Posterior vena cava (tissue), 2 donors: ENCODE results near the gene B3GNT4. TPM values are rescaled to one million over a fixed set of nuclear protein-coding genes. Genes with fewer than 3 reads are reported as not detected.

Source experiments
- DNase-seq: peaks from one replicate; pipeline ENCODE4 v3.0.0-alpha.2; 2020; ENCODE audit warnings: low spot score
- intact Hi-C, 2 donors: fragments of 100-400 bp; cut with DNase I; formaldehyde crosslinking; loops; one replicate each; pipeline versions ENCODE4 v1.14.1 to v1.14.2; 2022 to 2023
- total RNA-seq, 2 donors: library from RNA; stranded (reverse); fragmentation: NEBNext Ultra II Directional; extraction: Animal tissue kit (Norgen Biotek cat#: 25700); gene quantifications; one replicate each; pipeline ENCODE4 v1.2.1, GENCODE V29; 2021
- donor health status: DM: yes; HTN: yes; CAD: no.
- donor health status: DM: yes; HTN: yes; CAD: no.

The B3GNT4 gene
- total RNA-seq, 2 donors from 2014 or later = 0.10 TPM; not detected in 1

- DNase-seq = peak; percentile 46
- intact Hi-C loops = no loop called here
Measured at GRCh38 chr12:122206111-122206881, 2.8 kb downstream of the B3GNT4 start.

DNA sequence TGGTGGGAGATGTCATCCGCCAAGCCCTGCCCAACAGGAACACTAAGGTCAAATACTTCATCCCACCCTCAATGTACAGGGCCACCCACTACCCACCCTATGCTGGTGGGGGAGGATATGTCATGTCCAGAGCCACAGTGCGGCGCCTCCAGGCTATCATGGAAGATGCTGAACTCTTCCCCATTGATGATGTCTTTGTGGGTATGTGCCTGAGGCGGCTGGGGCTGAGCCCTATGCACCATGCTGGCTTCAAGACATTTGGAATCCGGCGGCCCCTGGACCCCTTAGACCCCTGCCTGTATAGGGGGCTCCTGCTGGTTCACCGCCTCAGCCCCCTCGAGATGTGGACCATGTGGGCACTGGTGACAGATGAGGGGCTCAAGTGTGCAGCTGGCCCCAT is 3.5 kb downstream of the B3GNT4 start:
- intact Hi-C loops = no loop called here
- peak; percentile 67 for DNase-seq

DNA sequence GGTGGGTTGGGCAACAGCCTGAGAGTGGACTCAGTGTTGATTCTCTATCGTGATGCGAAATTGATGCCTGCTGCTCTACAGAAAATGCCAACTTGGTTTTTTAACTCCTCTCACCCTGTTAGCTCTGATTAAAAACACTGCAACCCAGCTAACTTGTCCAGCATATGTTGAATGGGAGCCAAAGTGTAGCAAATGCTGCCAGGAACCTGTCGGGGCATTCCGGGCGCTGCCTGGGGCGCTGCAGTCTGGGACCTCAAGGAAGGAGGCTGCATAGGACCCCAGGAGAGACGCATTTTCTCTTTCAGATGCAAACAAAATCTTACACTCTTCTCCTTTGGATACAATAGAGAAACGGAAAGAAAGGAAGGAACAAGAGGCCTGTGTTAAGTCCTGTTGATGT is 3.9 kb downstream of the B3GNT4 start:
- peak; percentile 24 for DNase-seq
- intact Hi-C loops = no loop called here

- intact Hi-C loops = no loop called here
- peak; percentile 66 for DNase-seq
Measured at GRCh38 chr12:122208073-122208820, 4.7 kb downstream of the B3GNT4 start.

- intact Hi-C loops = no loop called here
Measured at GRCh38 chr12:122215771-122216170, 12.3 kb downstream of the B3GNT4 start.

GRCh38 chr12:122216445-122216844 is 12.9 kb downstream of the B3GNT4 start:
- no peak for DNase-seq
- intact Hi-C loops = no loop called here

More at GRCh38 chr12:122215771-122216170, 12.3 kb downstream of the B3GNT4 start:
- DNase-seq = no peak

- DNase-seq = peak; percentile 100
- intact Hi-C loops = no loop called here
Measured at GRCh38 chr12:122225683-122226365, 22.3 kb downstream of the B3GNT4 start, which contains the start of gene DIABLO. TSS of gene DIABLO (minus strand) at chr12:122226052. CDS start at chr12:122226014, 38 bp downstream.

- DNase-seq = no peak
- intact Hi-C loops = no loop called here
Measured at GRCh38 chr12:122226366-122227125, 23.0 kb downstream of the B3GNT4 start.

DNA sequence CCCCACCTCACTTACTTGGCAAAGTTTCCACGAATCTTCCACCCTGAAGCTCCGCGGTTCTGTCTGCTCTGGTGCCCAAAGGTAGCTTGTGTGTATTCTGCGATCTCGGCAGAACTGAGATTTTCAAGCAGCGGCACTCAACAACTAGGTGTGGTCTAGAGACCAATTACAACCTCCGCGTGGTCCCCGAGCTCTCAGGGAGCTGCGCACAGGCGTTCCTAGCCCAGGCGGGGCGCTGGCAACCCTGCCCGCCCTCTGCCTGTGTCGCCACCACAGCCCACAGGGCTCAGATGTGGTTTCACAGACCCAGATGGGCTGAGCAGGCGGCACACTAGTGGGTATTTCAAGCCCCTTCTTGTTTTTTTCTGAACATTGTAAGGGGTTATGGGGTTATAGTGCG is 23.8 kb downstream of the B3GNT4 start:
- DNase-seq = no peak
- intact Hi-C loops = no loop called here

DNA sequence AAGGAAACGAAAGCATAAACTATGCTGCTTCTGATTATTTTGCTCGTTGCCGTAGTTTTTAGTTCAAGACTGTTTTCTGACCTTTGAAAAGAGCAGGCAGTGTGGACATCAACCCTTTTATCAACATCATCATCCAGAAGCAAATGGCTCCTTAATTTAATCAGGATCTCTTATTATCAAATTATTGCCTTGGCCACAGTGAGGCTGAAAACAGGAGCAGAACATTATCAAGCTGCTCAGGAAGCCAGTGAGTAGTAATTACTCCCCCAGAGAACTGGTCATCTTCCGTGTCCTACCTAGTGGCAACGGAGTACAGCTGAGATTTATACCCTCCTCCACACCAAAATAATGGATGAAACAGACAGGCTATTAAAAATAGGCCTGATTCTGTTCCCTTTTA is 24.6 kb downstream of the B3GNT4 start:
- no peak for DNase-seq
- intact Hi-C loops = no loop called here

DNA sequence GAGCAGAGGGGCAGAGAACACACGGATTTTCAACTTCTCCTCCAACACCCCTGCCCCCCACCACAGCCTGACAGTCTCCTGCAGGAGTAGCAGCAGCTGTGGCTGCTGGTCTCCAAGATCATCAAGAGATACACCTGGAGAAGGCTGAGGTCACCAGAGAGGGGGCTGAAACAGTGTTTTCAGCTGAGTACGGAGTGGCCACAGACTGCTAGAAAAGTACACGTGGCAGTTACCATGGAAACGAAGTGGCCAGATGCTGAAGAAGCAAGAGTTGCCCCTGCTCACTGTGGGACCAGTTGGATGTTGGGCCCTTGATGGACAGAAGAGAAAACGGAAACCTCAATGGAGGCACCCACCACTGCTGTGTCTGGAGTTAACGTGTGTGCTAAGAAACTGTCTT is 27.3 kb downstream of the B3GNT4 start:
- no peak for DNase-seq
- intact Hi-C loops = no loop called here

DNA sequence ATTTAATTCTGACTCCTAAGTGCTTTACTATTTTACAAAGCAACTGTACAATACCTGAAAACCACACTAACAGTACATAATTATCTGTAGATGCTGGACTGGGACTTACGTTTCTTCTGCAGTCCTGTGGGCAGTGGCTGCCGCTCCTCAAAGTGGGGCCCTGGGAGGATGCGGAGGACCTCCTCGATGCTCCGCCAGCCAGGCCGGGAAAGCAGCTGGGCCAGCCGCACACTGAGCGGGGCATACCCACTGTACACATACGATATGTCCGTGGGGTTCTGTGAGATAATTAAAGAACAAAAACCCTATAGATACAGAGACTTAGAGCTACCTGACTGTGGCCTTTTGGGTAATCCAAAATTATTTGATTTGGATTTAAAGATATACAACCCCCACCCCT is 29.2 kb downstream of the B3GNT4 start:
- intact Hi-C loops = no loop called here

DNA sequence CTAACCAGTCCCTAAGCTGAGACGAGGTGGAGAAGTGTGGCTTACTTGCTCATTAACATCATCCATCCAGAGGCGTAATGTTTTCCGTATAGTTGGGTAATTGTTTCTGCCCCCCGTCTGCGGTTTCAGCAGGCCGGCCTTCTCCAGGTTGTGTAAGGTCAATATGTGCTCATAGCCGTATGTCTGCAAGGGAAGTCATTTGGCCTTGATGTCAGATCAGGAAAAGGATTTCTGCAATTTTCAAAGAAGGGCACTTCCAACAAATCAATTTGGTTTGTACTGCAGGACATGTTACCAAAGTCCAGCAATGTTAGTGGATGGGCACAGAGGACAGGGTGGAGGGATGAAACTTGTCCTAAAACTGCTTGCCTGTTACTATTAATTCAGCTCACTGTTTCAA is 32.2 kb downstream of the B3GNT4 start:
- intact Hi-C loops = no loop called here
- DNase-seq = no peak

More for the DNA sequence above, 29.2 kb downstream of the B3GNT4 start:
- no peak for DNase-seq

- no peak for DNase-seq
- intact Hi-C loops = no loop called here
Measured at GRCh38 chr12:122238861-122239260, 35.4 kb downstream of the B3GNT4 start.

GRCh38 chr12:122243965-122244364 is 40.5 kb downstream of the B3GNT4 start:
- intact Hi-C loops = no loop called here
- no peak for DNase-seq

GRCh38 chr12:122244565-122245371 is 41.3 kb downstream of the B3GNT4 start:
- intact Hi-C loops = no loop called here

GRCh38 chr12:122245553-122245952 is 42.0 kb downstream of the B3GNT4 start:
- intact Hi-C loops = no loop called here
- DNase-seq = no peak

More at GRCh38 chr12:122244565-122245371, 41.3 kb downstream of the B3GNT4 start:
- DNase-seq = no peak

DNA sequence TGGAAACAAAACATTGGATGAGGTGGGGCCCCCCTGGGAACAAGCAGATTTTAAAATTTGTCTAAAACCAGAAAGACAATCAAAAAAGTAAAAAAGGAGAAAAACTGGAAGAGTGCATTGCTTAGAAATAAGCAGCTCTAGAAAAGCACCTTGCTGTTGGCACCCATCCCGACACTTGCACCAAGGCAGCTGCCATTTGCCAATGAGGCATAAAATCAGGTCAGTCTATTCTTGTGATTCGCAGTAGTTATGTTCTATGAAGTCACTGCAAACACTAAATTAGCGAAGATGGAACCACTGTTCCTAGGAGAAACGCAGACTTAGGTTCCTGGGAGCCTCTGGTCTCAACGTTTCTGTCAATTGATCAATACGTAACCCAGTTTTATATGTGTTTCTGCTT is 46.5 kb downstream of the B3GNT4 start:
- intact Hi-C loops = no loop called here
- no peak for DNase-seq
